Gastroesophageal sphincter (tissue), 3 donors: ENCODE data around the gene HS3ST5.
"Not testable (repeated sequence)": the region's sequence is repeated elsewhere in the genome, so short reads cannot be mapped to it uniquely, and the experiment has no call there.

Experiments used
- POLR2A ChIP-seq, 2 donors: fragments of 450-650 bp; IDR thresholded peaks; one replicate each; pipeline ENCODE4 v1.6.1; 2017; ENCODE audit warnings: antibody characterized with exemption in 2 of 2, mild to moderate bottlenecking in 2 of 2, moderate library complexity in 1 of 2
- POLR2AphosphoS5 ChIP-seq: sonication (generic); formaldehyde crosslinking; IDR thresholded peaks from one replicate; pipeline ENCODE4 v1.6.1; 2017; ENCODE audit warnings: antibody characterized with exemption
- TF ChIP-seq, protein P1 (sequence below), 4 experiments: fragments of 200-600 bp in 2 of 4; fragments of 450-650 bp in 2 of 4; sonication (generic) in 1 of 4; IDR thresholded peaks; one replicate each; pipeline ENCODE4 v1.5.1; 2017 to 2019; ENCODE audit warnings: antibody characterized with exemption in 4 of 4, mild to moderate bottlenecking in 2 of 4, moderate library complexity in 2 of 4

DNA sequence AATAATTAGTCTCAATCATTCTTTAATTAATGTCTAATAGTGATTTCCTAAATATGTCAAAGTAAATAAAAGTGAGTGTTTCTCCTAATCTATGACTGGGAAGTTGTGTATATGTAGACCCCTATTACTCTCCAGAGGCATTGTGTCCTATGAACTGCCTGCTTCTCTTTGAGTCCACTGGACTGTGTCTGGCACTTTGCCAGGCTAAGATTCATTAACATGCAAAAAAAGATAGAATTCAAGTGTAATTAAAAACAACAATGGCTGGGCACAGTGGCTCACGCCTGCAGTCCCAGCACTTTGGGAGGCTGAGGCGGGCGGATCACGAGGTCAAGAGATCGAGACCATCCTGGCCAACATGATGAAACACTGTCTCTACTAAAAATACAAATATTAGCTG, 298.3 kb downstream of the HS3ST5 start:
- TF ChIP-seq, protein P1, sequence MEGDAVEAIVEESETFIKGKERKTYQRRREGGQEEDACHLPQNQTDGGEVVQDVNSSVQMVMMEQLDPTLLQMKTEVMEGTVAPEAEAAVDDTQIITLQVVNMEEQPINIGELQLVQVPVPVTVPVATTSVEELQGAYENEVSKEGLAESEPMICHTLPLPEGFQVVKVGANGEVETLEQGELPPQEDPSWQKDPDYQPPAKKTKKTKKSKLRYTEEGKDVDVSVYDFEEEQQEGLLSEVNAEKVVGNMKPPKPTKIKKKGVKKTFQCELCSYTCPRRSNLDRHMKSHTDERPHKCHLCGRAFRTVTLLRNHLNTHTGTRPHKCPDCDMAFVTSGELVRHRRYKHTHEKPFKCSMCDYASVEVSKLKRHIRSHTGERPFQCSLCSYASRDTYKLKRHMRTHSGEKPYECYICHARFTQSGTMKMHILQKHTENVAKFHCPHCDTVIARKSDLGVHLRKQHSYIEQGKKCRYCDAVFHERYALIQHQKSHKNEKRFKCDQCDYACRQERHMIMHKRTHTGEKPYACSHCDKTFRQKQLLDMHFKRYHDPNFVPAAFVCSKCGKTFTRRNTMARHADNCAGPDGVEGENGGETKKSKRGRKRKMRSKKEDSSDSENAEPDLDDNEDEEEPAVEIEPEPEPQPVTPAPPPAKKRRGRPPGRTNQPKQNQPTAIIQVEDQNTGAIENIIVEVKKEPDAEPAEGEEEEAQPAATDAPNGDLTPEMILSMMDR (IDR thresholded peaks at IDR 0.05) = not testable (repeated sequence)
- TF ChIP-seq POLR2A (IDR thresholded peaks at IDR 0.05); POLR2AphosphoS5: not testable (repeated sequence)
